Heart left ventricle (tissue), 13 donors: ENCODE results near the gene GOLGA7B.

Experiments used
- CTCF ChIP-seq, 12 donors: fragments of 200-600 bp; sonication (generic) in 4 of 12; IDR thresholded peaks; one replicate each; pipeline versions ENCODE4 v1.5.0 to v1.8.0; 2018 to 2022; ENCODE audit warnings: antibody characterized with exemption in 12 of 12, mild to moderate bottlenecking in 5 of 12
- POLR2A ChIP-seq, 2 donors: fragments of 450-650 bp; IDR thresholded peaks; one replicate each; pipeline ENCODE4 v1.6.1; 2017; ENCODE audit warnings: antibody characterized with exemption in 2 of 2, mild to moderate bottlenecking in 2 of 2, moderate library complexity in 2 of 2
- donor health status: ischemic (EF 13 %, LVEDD 7.1; RV severe dilation, severe dysfunction).
- donor health status: DM: no; HTN: yes; CAD: no.
- donor health status: DM: no; HTN: no; CAD: no.
- donor health status: ischemic (EF 25% LVEDD 6.9; RV normal size, moderate dysfunction).
- donor health status: ischemic (EF 25% LVEDD 5.7; RV mildly dilated, moderate dysfunction).
- donor health status: ischemic (EF 35%, LVEDD 5.7; RV mildly dilated, moderate dysfunction).
- donor health status: nonischemic (EF 11% LVEDD 7.7; RV severe dilation, severe dysfunction).
- donor health status: DM: yes; HTN: yes; CAD: no.
- donor health status: PGD.
- donor health status: ischemic (EF 29% LVEDD 5.4; RV normal size, mild dysfunction).
- donor health status: nonischemic (EF 23%, LVEDD 6.1; RV moderate dilation, normal function).

- TF ChIP-seq CTCF (IDR thresholded peaks at IDR 0.05) (no peak), POLR2A (IDR thresholded peaks at IDR 0.05) (no peak)
Measured at GRCh38 chr10:97905276-97905675, 55.6 kb downstream of the GOLGA7B start.
